ENCODE data around the gene BID. TPM values are rescaled to one million over a fixed set of nuclear protein-coding genes. Genes with fewer than 3 reads are reported as not detected.
"Not testable (repeated sequence)": the region's sequence is repeated elsewhere in the genome, so short reads cannot be mapped to it uniquely, and the experiment has no call there.

BID gene
- total RNA-seq, 1 donor from 2014 or later: 15.9 TPM

- Mint-ChIP-seq H3K36me3 (ENCODE audit: low read depth) (no peaks in the 10 kb centered on the region), H3K9me3 (ENCODE audit: low read depth) (no peaks in the 10 kb centered on the region), H3K27ac (ENCODE audit: unreplicated experiment) (no peak overlapping the region), H3K4me3 (ENCODE audit: unreplicated experiment) (no peak overlapping the region), H3K27me3 (ENCODE audit: low read depth) (no peaks in the 10 kb centered on the region), H3K4me1 (ENCODE audit: low read depth) (peaks cover 17% of the 10 kb centered on the region)
- DNase-seq (ENCODE audit: low spot score): no peak
- TF ChIP-seq, protein P1, sequence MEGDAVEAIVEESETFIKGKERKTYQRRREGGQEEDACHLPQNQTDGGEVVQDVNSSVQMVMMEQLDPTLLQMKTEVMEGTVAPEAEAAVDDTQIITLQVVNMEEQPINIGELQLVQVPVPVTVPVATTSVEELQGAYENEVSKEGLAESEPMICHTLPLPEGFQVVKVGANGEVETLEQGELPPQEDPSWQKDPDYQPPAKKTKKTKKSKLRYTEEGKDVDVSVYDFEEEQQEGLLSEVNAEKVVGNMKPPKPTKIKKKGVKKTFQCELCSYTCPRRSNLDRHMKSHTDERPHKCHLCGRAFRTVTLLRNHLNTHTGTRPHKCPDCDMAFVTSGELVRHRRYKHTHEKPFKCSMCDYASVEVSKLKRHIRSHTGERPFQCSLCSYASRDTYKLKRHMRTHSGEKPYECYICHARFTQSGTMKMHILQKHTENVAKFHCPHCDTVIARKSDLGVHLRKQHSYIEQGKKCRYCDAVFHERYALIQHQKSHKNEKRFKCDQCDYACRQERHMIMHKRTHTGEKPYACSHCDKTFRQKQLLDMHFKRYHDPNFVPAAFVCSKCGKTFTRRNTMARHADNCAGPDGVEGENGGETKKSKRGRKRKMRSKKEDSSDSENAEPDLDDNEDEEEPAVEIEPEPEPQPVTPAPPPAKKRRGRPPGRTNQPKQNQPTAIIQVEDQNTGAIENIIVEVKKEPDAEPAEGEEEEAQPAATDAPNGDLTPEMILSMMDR (IDR thresholded peaks at IDR 0.05): no peak
Measured at GRCh38 chr22:17770180-17771077, 3.8 kb downstream of the BID start.

DNA sequence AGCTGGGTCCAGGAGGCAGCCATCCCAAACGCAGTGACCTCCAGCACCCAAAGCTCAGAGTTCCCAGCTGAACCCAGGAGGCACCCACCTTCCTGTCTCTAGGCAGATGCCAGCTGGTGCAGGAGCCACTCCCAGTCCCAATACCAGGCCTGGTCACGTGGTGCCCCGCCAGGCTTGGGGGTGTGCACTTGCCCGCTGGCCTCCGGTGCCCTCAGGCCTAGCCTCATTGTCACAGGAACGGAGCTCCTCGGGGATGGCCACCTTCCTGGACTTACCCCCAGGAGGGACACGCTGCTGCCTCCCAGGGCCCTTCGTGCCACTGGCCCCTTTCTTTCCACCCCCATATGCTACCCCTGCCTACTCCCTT, 4.6 kb downstream of the BID start:
- H3K4me1 Mint-ChIP-seq (ENCODE audit: low read depth): peaks cover 17% of the 10 kb centered on the region
- TF ChIP-seq, protein P1 (IDR thresholded peaks at IDR 0.05): no peak
- H3K36me3 Mint-ChIP-seq (ENCODE audit: low read depth): no peaks in the 10 kb centered on the region

GRCh38 chr22:17769013-17769715, 5.1 kb downstream of the BID start:
- Mint-ChIP-seq H3K9me3 (ENCODE audit: low read depth) (no peaks in the 10 kb centered on the region), H3K27ac (ENCODE audit: unreplicated experiment) (no peak overlapping the region), H3K27me3 (ENCODE audit: low read depth) (no peaks in the 10 kb centered on the region), H3K4me1 (ENCODE audit: low read depth) (peaks cover 17% of the 10 kb centered on the region), H3K4me3 (ENCODE audit: unreplicated experiment) (no peak overlapping the region), H3K36me3 (ENCODE audit: low read depth) (no peaks in the 10 kb centered on the region)
- DNase-seq (ENCODE audit: low spot score): no peak
- TF ChIP-seq, protein P1 (IDR thresholded peaks at IDR 0.05): no peak

More for the DNA sequence above, 4.6 kb downstream of the BID start:
- Mint-ChIP-seq H3K27me3 (ENCODE audit: low read depth) (no peaks in the 10 kb centered on the region), H3K27ac (ENCODE audit: unreplicated experiment) (no peak overlapping the region), H3K9me3 (ENCODE audit: low read depth) (no peaks in the 10 kb centered on the region), H3K4me3 (ENCODE audit: unreplicated experiment) (no peak overlapping the region)
- DNase-seq (ENCODE audit: low spot score): no peak

DNA sequence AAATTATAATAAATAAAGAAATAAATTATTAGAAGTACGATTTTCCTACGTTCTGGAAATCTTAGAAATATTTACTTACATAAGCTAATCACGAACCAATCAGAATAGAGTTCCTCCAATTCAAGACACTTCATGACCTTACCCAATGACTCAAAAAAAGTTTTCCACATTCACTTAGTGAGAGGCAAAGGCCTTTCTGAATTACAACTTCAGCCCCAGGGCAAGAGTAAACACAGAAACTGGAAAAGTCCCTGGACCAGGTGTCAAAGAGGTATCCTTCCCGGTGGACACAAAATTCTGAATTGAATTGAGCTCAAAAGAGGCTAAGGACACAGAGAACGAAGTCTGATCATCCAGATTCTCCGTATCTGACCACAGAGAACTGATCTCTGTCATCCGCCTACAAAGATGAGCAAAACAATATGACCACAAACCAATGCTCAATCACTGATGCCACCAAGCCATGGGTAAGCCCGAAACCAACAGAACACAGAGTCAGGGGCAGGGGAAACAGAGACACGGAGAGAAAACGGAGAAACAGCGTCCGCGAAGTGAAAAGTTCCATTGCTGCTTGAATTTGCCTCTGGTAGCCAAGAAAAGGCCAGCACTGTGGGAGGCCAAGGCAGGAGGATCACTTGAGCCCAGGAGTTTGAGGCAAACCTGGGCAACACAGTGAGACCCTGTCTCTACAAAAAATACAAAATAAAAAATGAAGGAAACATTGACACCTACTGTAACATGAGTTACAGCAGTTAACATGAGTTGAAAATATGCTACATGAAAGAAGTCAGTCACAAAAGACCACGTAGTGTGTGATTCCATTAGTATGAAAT, 6.8 kb downstream of the BID start:
- H3K4me3 Mint-ChIP-seq (ENCODE audit: unreplicated experiment): no peak overlapping the region

GRCh38 chr22:17764852-17765251, 9.4 kb downstream of the BID start:
- not testable (repeated sequence) for DNase-seq (ENCODE audit: low spot score); H3K27me3 Mint-ChIP-seq (ENCODE audit: low read depth); H3K27ac Mint-ChIP-seq (ENCODE audit: unreplicated experiment); H3K4me3 Mint-ChIP-seq (ENCODE audit: unreplicated experiment); H3K4me1 Mint-ChIP-seq (ENCODE audit: low read depth); H3K9me3 Mint-ChIP-seq (ENCODE audit: low read depth); H3K36me3 Mint-ChIP-seq (ENCODE audit: low read depth)

More for the DNA sequence above, 6.8 kb downstream of the BID start:
- H3K4me1 Mint-ChIP-seq (ENCODE audit: low read depth): peaks cover 5% of the 10 kb centered on the region
- no peaks in the 10 kb centered on the region for H3K36me3 Mint-ChIP-seq (ENCODE audit: low read depth)
- TF ChIP-seq, protein P1 (IDR thresholded peaks at IDR 0.05): no peak
- no peak overlapping the region for H3K27ac Mint-ChIP-seq (ENCODE audit: unreplicated experiment)
- H3K9me3 Mint-ChIP-seq (ENCODE audit: low read depth): no peaks in the 10 kb centered on the region
- no peaks in the 10 kb centered on the region for H3K27me3 Mint-ChIP-seq (ENCODE audit: low read depth)
- DNase-seq (ENCODE audit: low spot score): no peak
